ENCODE results near the gene PTPN22.

Gene PTPN22

GRCh38 chr1:113804421-113805255 is 66.9 kb downstream of the PTPN22 start:
- no peak for TF ChIP-seq CTCF (IDR thresholded peaks at IDR 0.05)

GRCh38 chr1:113802367-113803007 is 69.0 kb downstream of the PTPN22 start:
- no peak for TF ChIP-seq CTCF (IDR thresholded peaks at IDR 0.05)

GRCh38 chr1:113800487-113800886 is 71.0 kb downstream of the PTPN22 start:
- no peak for TF ChIP-seq CTCF (IDR thresholded peaks at IDR 0.05)

GRCh38 chr1:113797472-113797871 is 74.0 kb downstream of the PTPN22 start:
- no peak for TF ChIP-seq CTCF (IDR thresholded peaks at IDR 0.05)

GRCh38 chr1:113793878-113794834 is 77.4 kb downstream of the PTPN22 start:
- no peak for TF ChIP-seq CTCF (IDR thresholded peaks at IDR 0.05)

GRCh38 chr1:113792986-113793385 is 78.5 kb downstream of the PTPN22 start:
- TF ChIP-seq CTCF (IDR thresholded peaks at IDR 0.05) = no peak

GRCh38 chr1:113792471-113792870 is 79.0 kb downstream of the PTPN22 start:
- no peak for TF ChIP-seq CTCF (IDR thresholded peaks at IDR 0.05)
